ENCODE measurements around the gene SCRT2. TPM values are rescaled to one million over a fixed set of nuclear protein-coding genes. Genes with fewer than 3 reads are reported as not detected.

The SCRT2 gene
- total and polyA plus RNA-seq, 2 donors (not counting 3 experiments of a cell fraction or from before 2014, with no cell fraction given) = not detected

DNA sequence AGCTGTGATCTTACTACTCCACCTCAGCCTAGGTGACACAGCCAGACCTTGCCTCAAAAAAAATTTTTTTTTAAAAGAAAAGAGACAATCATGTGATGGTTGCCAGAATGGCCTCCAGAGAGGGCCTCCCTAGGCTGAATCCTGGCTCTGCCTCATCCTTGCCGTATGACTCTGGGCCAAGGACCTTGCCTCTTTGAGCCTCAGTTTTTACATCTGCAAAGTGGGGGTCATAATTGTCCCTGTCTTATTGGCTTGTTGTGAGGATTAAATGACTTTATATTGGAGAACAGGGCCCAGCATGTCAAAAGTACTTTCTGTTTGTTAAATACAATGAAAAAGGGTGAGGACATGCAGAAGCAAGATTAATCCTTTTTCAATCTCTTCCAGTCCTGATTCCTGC is 37.0 kb downstream of the SCRT2 start:
- no TSS peak for BruUV-seq (replicated peaks)
- Histone ChIP-seq H3K4me2 (ENCODE audit: insufficient read depth, low read length) (no peak overlapping the region), H4K20me1 (replicated peaks; ENCODE audit: control insufficient read depth, extremely low read depth, insufficient read depth, low read length) (no peaks in the 10 kb centered on the region), H3K9me3 (replicated peaks; ENCODE audit: control insufficient read depth, insufficient read depth, low read length) (no peaks in the 10 kb centered on the region), H3K4me1 (ENCODE audit: control insufficient read depth, extremely low read depth, insufficient read depth, low read length) (no peaks in the 10 kb centered on the region), H3K9ac (replicated peaks; ENCODE audit: extremely low read depth, insufficient read depth, low read length) (no peak overlapping the region), H3K4me3 (replicated peaks in 1 of 3; ENCODE audit: insufficient read depth in 1 of 3, low read depth in 1 of 3, low read length in 3 of 3) (no peak overlapping the region), H3K9me1 (replicated peaks; ENCODE audit: control insufficient read depth, extremely low read depth, insufficient read depth, low read length) (no peaks in the 10 kb centered on the region), H3K27ac (ENCODE audit: insufficient read depth, low read depth, low read length) (no peak overlapping the region), H3K36me3 (ENCODE audit: control insufficient read depth in 2 of 2, extremely low read depth in 1 of 2, insufficient read depth in 2 of 2, low read length in 2 of 2) (no peaks in the 10 kb centered on the region), H3K79me2 (ENCODE audit: control insufficient read depth, insufficient read depth, low read length) (no peaks in the 10 kb centered on the region), H2AFZ (ENCODE audit: low read depth, low read length) (no peak overlapping the region), H3K27me3 (ENCODE audit: control insufficient read depth in 2 of 2, insufficient read depth in 2 of 2, low read length in 2 of 2) (peaks cover 2 to 6% of the 10 kb centered on the region in 2 experiments)
- ChIA-PET POLR2A (no interaction called here), CTCF (interaction anchor here (1.9 kb wide), 1 partner anchor 29 kb away, joined by 5 read pairs; no protein-coding TSS in a partner anchor)
- DNase-seq (ENCODE audit: low read depth, low spot score) = no peak
- no peak for FAIRE-seq
- dilution Hi-C loops (cut with MboI; ENCODE audit: extremely low pct_ligation_motif_present, low sequenced_read_pairs) = no loop called here
- TF ChIP-seq, protein P1, sequence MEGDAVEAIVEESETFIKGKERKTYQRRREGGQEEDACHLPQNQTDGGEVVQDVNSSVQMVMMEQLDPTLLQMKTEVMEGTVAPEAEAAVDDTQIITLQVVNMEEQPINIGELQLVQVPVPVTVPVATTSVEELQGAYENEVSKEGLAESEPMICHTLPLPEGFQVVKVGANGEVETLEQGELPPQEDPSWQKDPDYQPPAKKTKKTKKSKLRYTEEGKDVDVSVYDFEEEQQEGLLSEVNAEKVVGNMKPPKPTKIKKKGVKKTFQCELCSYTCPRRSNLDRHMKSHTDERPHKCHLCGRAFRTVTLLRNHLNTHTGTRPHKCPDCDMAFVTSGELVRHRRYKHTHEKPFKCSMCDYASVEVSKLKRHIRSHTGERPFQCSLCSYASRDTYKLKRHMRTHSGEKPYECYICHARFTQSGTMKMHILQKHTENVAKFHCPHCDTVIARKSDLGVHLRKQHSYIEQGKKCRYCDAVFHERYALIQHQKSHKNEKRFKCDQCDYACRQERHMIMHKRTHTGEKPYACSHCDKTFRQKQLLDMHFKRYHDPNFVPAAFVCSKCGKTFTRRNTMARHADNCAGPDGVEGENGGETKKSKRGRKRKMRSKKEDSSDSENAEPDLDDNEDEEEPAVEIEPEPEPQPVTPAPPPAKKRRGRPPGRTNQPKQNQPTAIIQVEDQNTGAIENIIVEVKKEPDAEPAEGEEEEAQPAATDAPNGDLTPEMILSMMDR (IDR thresholded peaks at IDR 0.05; ENCODE audit: extremely low read depth in 1 of 2, insufficient read depth in 1 of 2, low read depth in 1 of 2, low read length in 2 of 2) = no peak
- TF ChIP-seq FOS (IDR thresholded peaks at IDR 0.05; ENCODE audit: borderline replicate concordance, insufficient read depth, low read length) (no peak), POLR2AphosphoS5 (IDR thresholded peaks at IDR 0.05; ENCODE audit: insufficient read depth, low read depth, low read length) (no peak), POLR2A (IDR thresholded peaks at IDR 0.05; ENCODE audit: low read depth, low read length) (no peak), GATA2 (IDR thresholded peaks at IDR 0.05; ENCODE audit: insufficient read depth, insufficient read length, low read depth, low read length) (no peak), EZH2 (IDR thresholded peaks at IDR 0.05; ENCODE audit: borderline replicate concordance, low read depth, low read length, severe bottlenecking) (no peak), JUN (IDR thresholded peaks at IDR 0.05; ENCODE audit: borderline replicate concordance, insufficient read depth, insufficient read length, low read depth) (no peak), MYC (IDR thresholded peaks at IDR 0.05; ENCODE audit: low read depth, low read length) (no peak)
- TF ChIP-seq, protein P2, sequence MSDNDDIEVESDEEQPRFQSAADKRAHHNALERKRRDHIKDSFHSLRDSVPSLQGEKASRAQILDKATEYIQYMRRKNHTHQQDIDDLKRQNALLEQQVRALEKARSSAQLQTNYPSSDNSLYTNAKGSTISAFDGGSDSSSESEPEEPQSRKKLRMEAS (IDR thresholded peaks at IDR 0.05; ENCODE audit: insufficient read depth, insufficient read length) = no peak
- intact Hi-C loops (cut with micrococcal nuclease) = no loop called here

Data from endothelial cell of umbilical vein (primary cell).